Measurements from ENCODE around the gene TUBB6.

The TUBB6 gene

GRCh38 chr18:12334366-12334808, 26.3 kb downstream of the TUBB6 start:
- Mint-ChIP-seq H3K9me3 (no peaks in the 10 kb centered on the region), H3K4me1 (ENCODE audit: low read depth) (no peaks in the 10 kb centered on the region), H3K36me3 (ENCODE audit: low read depth) (peaks cover 13% of the 10 kb centered on the region), H3K27me3 (ENCODE audit: low read depth) (no peaks in the 10 kb centered on the region), H3K4me3 (no peak overlapping the region), H3K27ac (no peak overlapping the region)

DNA sequence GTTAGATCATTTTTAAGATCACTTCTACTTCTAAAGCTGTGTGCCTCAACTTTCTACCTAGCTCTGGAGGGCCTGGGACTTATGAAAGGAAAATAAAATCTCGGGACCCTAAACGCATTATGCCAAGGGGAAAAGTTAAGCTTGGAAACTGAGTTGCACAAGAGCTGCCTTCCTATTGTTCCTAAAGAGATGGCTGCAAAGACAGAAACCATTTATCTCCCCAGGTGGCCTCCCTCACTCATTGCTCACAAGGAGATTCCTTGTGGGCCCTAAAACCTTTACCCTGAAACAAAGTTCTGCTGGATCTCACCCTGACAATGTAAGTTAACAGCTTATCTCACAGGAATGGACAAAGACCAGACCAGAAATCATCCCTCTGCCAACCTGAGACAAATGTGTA, 26.8 kb downstream of the TUBB6 start:
- H3K4me1 Mint-ChIP-seq (ENCODE audit: low read depth): no peaks in the 10 kb centered on the region
- H3K27ac Mint-ChIP-seq: no peak overlapping the region
- H3K4me3 Mint-ChIP-seq: no peak overlapping the region
- H3K27me3 Mint-ChIP-seq (ENCODE audit: low read depth): no peaks in the 10 kb centered on the region
- H3K9me3 Mint-ChIP-seq: no peaks in the 10 kb centered on the region
- peaks cover 12% of the 10 kb centered on the region for H3K36me3 Mint-ChIP-seq (ENCODE audit: low read depth)

- peaks cover 15% of the 10 kb centered on the region for H3K36me3 Mint-ChIP-seq (ENCODE audit: low read depth)
- no peak overlapping the region for H3K4me3 Mint-ChIP-seq
- H3K27me3 Mint-ChIP-seq (ENCODE audit: low read depth): no peaks in the 10 kb centered on the region
- no peak overlapping the region for H3K27ac Mint-ChIP-seq
- H3K4me1 Mint-ChIP-seq (ENCODE audit: low read depth): no peaks in the 10 kb centered on the region
- no peaks in the 10 kb centered on the region for H3K9me3 Mint-ChIP-seq
Measured at GRCh38 chr18:12335503-12335902, 27.5 kb downstream of the TUBB6 start.

DNA sequence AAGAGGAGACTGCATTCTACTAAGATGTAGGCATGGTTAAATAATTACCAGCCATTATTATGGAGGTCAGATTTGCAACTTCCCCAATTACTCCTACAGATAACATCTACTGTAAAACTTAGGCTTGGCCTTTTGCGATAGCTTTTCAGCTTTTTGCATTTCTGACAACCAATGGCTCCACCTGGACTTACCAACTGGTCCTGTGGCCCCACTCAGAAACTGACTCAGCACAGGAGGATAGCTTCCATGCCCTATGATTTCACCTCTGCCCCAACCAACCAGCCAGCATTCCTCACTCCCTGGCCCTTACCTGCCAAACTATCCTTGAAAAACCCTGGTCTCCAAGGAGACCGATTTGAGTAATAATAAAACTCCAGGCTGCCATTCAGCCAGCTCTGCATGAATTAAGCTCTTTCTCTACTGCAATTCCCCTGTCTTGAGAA, 28.2 kb downstream of the TUBB6 start:
- no peak overlapping the region for H3K27ac Mint-ChIP-seq

DNA sequence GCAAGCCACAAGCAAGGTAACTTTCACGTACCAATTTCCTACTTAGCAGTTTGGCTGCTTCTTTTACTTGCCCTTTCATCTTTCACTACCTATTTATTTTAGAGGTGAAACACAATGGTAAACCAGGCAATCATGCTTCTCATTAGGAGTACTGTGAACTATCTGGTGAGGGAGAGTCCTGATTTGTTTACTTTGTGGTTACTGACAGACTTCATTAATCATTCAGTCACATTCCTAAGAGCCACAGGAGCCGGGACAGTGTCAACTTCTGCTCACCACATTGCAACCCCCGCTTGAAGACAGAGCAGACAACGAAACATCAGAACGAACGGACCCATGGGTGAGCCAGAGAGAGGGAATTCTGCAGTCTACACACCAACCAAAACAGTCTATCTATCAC, 28.8 kb downstream of the TUBB6 start:
- H3K27ac Mint-ChIP-seq: no peak overlapping the region
- no peaks in the 10 kb centered on the region for H3K27me3 Mint-ChIP-seq (ENCODE audit: low read depth)
- no peak overlapping the region for H3K4me3 Mint-ChIP-seq
- no peaks in the 10 kb centered on the region for H3K4me1 Mint-ChIP-seq (ENCODE audit: low read depth)
- H3K36me3 Mint-ChIP-seq (ENCODE audit: low read depth): peaks cover 16% of the 10 kb centered on the region
- H3K9me3 Mint-ChIP-seq: no peaks in the 10 kb centered on the region

More for the DNA sequence above, 28.2 kb downstream of the TUBB6 start:
- H3K4me1 Mint-ChIP-seq (ENCODE audit: low read depth): no peaks in the 10 kb centered on the region
- H3K4me3 Mint-ChIP-seq: no peak overlapping the region
- peaks cover 15% of the 10 kb centered on the region for H3K36me3 Mint-ChIP-seq (ENCODE audit: low read depth)
- H3K27me3 Mint-ChIP-seq (ENCODE audit: low read depth): no peaks in the 10 kb centered on the region
- no peaks in the 10 kb centered on the region for H3K9me3 Mint-ChIP-seq

DNA sequence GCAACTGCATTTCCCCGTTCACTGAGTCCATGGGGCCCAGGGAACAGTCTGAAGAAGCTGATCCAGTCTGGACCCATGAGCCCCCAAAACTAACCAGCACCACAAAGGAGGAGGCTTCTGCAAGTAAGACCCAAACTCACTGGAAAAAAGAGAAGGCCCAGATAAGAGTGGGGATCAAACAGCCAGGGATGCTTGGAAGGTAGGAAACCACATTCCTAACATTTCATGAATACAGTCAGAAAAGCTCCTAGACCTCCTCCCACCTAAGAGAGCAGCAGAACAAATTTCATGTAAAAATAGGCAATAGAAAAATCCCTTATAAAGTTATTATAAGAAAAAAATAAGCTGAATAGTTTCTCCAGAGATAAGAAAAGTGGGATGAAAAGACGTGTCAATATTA, 30.3 kb downstream of the TUBB6 start:
- Mint-ChIP-seq H3K36me3 (ENCODE audit: low read depth) (peaks cover 25% of the 10 kb centered on the region), H3K27ac (no peak overlapping the region), H3K9me3 (no peaks in the 10 kb centered on the region), H3K4me1 (ENCODE audit: low read depth) (no peaks in the 10 kb centered on the region), H3K4me3 (no peak overlapping the region), H3K27me3 (ENCODE audit: low read depth) (no peaks in the 10 kb centered on the region)

DNA sequence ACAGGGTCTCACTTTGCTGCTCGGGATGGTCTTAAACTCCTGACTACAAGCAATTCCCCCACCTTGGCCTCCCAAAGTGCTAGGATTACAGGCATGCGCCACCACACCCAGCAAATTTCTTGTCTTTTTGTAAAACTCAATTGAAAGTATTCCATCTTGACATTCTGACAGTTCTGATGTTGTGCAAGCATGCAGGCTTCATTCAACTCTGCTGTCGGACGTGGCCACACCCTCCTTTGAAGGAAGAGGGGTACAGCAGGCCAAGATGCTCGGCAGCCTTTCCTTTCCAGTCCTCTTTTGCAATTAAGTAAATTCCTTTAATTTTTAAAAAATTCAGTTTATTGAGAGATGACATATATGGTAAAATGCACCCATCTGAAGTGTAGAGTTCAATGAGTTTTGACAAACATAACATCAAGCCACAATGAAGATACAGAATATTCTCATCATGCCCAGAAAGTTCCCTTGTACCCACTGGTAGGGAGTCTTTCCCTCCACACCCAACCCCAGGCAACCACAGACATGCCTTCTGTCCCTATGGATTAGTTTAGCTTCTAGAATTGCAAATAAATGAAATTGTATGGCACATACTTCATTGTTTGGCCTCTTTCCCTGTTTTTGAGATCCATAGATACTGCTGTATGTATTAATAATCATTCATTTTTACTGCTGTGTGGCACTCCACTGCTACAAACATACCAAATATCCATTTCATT, 33.1 kb downstream of the TUBB6 start:
- H3K27ac Mint-ChIP-seq: no peak overlapping the region
- no peaks in the 10 kb centered on the region for H3K9me3 Mint-ChIP-seq
- H3K4me3 Mint-ChIP-seq: no peak overlapping the region
- H3K36me3 Mint-ChIP-seq (ENCODE audit: low read depth): peaks cover 29% of the 10 kb centered on the region
- H3K27me3 Mint-ChIP-seq (ENCODE audit: low read depth): no peaks in the 10 kb centered on the region
- H3K4me1 Mint-ChIP-seq (ENCODE audit: low read depth): no peaks in the 10 kb centered on the region

DNA sequence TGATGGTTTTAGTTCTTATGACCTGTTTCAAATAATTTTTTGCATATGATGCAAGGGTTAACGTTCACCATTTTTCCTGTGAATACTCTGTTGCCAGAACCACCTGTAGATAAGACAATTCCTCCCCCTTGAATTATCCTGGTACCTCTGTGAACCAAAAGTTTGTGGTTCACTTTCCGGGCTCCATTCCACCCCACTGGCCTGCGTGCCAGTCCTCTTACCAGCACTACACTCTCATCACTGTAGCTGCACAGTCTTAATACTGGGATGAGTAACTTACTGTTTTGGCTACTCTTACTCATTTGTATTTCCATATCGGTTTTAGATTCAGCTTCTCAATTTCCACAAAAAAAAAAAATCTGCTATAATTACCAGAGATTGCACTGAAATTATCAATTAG, 34.6 kb downstream of the TUBB6 start:
- Mint-ChIP-seq H3K9me3 (no peaks in the 10 kb centered on the region), H3K27ac (no peak overlapping the region), H3K4me3 (no peak overlapping the region), H3K4me1 (ENCODE audit: low read depth) (no peaks in the 10 kb centered on the region), H3K27me3 (ENCODE audit: low read depth) (no peaks in the 10 kb centered on the region), H3K36me3 (ENCODE audit: low read depth) (peaks cover 35% of the 10 kb centered on the region)

GRCh38 chr18:12345491-12346239, 37.6 kb downstream of the TUBB6 start:
- H3K27ac Mint-ChIP-seq: peak overlapping the region; percentile 14
- H3K27me3 Mint-ChIP-seq (ENCODE audit: low read depth): no peaks in the 10 kb centered on the region
- no peaks in the 10 kb centered on the region for H3K9me3 Mint-ChIP-seq
- no peaks in the 10 kb centered on the region for H3K4me1 Mint-ChIP-seq (ENCODE audit: low read depth)
- peaks cover 45% of the 10 kb centered on the region for H3K36me3 Mint-ChIP-seq (ENCODE audit: low read depth)
- H3K4me3 Mint-ChIP-seq: no peak overlapping the region

DNA sequence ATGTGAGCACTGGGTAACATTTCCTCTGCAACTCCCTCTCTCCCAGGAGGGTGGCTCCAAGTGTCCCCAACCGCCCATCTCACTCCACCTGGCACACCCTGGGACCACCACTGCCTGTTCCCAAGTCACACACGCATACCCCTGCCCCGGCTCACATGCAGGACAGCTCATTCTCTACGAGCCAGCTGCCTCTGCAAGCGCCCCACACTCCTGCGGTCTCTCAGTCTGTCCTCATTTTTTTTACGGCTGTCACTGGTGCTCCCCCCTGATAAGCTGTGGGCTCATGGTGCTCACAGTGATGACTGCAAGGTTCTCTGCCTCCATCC, 38.2 kb downstream of the TUBB6 start:
- Mint-ChIP-seq H3K36me3 (ENCODE audit: low read depth) (peaks cover 48% of the 10 kb centered on the region), H3K9me3 (no peaks in the 10 kb centered on the region), H3K4me3 (no peak overlapping the region), H3K27ac (no peak overlapping the region), H3K4me1 (ENCODE audit: low read depth) (no peaks in the 10 kb centered on the region), H3K27me3 (ENCODE audit: low read depth) (no peaks in the 10 kb centered on the region)

DNA sequence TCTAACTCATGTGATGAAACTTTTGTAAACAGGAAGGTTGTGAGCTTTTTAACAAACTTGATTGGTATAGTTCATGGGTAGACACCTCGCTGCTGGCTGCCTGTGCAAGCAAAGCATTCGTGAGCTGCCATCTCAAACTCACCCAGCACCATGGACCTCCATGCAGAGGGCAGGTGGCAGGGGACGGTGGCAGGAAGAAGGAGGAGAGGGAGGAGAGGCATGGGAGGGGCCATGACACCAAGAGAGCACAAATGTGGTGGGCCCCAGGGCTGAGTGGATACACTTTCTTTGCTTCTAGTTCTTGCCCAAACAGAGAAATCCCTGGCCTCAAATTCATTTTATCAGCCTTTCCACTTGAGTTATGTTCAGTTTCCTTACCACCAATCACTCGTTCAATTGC, 39.9 kb downstream of the TUBB6 start:
- no peaks in the 10 kb centered on the region for H3K27me3 Mint-ChIP-seq (ENCODE audit: low read depth)
- H3K36me3 Mint-ChIP-seq (ENCODE audit: low read depth): peaks cover 39% of the 10 kb centered on the region
- H3K27ac Mint-ChIP-seq: no peak overlapping the region
- no peaks in the 10 kb centered on the region for H3K4me1 Mint-ChIP-seq (ENCODE audit: low read depth)
- H3K9me3 Mint-ChIP-seq: no peaks in the 10 kb centered on the region
- H3K4me3 Mint-ChIP-seq: no peak overlapping the region

- H3K4me1 Mint-ChIP-seq (ENCODE audit: low read depth): no peaks in the 10 kb centered on the region
- H3K9me3 Mint-ChIP-seq: no peaks in the 10 kb centered on the region
- no peak overlapping the region for H3K27ac Mint-ChIP-seq
- no peak overlapping the region for H3K4me3 Mint-ChIP-seq
- H3K36me3 Mint-ChIP-seq (ENCODE audit: low read depth): peaks cover 40% of the 10 kb centered on the region
- no peaks in the 10 kb centered on the region for H3K27me3 Mint-ChIP-seq (ENCODE audit: low read depth)
Measured at GRCh38 chr18:12352188-12352587, 44.1 kb downstream of the TUBB6 start.

GRCh38 chr18:12359515-12359927, 51.5 kb downstream of the TUBB6 start:
- Mint-ChIP-seq H3K9me3 (no peaks in the 10 kb centered on the region), H3K4me3 (no peak overlapping the region), H3K4me1 (ENCODE audit: low read depth) (peaks cover 2% of the 10 kb centered on the region), H3K36me3 (ENCODE audit: low read depth) (peaks cover 42% of the 10 kb centered on the region), H3K27ac (no peak overlapping the region), H3K27me3 (ENCODE audit: low read depth) (no peaks in the 10 kb centered on the region)

DNA sequence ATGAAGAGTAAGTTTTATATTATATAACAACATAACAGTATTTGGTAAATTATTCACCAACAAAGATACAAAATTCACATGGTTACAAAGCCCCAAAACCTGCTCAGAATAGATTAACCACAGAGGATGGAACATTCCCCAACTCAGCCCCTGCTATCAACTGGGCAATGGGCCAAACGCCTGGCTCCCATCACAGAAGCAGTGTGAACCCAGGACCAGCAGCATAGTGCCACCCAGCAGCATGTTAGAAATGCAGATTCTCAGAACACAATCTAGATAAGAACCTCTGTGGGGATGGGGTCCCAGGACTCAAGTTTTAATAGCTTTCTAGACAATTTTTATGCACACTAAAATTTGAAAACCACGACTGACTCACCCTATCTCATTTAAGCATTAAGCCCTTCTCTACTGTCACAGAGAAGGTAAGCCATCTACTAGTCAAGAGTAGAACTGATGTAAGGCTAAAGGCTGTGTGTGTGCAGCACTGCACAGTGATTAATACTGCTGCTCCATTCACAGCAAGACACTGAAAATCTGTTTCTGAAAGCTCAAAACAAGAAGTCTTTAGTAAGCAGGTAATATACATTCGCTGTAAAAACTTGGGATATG, 53.8 kb downstream of the TUBB6 start:
- no peaks in the 10 kb centered on the region for H3K27me3 Mint-ChIP-seq (ENCODE audit: low read depth)
- no peaks in the 10 kb centered on the region for H3K9me3 Mint-ChIP-seq
- H3K4me3 Mint-ChIP-seq: no peak overlapping the region
- peaks cover 38% of the 10 kb centered on the region for H3K36me3 Mint-ChIP-seq (ENCODE audit: low read depth)
- peaks cover 3% of the 10 kb centered on the region for H3K4me1 Mint-ChIP-seq (ENCODE audit: low read depth)
- no peak overlapping the region for H3K27ac Mint-ChIP-seq

All from T-helper 1 cell treated with Interleukin-12 subunit alpha and Interleukin-12 subunit beta and Interleukin-4 antibody, amounts not matched to agents 30 μg/mL and 1 μg/mL, for 36 hours (primary cell).